Stimulated activated CD4-positive, alpha-beta T cell treated with anti-CD3 and anti-CD28 coated beads, Interleukin-15, amount 100 ng/mL, for 24 hours (primary cell): ENCODE results near the gene GRIP1.
"Not testable (repeated sequence)": the region's sequence is repeated elsewhere in the genome, so short reads cannot be mapped to it uniquely, and the experiment has no call there.

Experiments used
- DNase-seq: peaks from one replicate; pipeline ENCODE4 v3.0.0-alpha.2; 2020

Gene GRIP1

GRCh38 chr12:66516133-66516532 lies 162.7 kb downstream of the GRIP1 start:
- DNase-seq: no peak

DNA sequence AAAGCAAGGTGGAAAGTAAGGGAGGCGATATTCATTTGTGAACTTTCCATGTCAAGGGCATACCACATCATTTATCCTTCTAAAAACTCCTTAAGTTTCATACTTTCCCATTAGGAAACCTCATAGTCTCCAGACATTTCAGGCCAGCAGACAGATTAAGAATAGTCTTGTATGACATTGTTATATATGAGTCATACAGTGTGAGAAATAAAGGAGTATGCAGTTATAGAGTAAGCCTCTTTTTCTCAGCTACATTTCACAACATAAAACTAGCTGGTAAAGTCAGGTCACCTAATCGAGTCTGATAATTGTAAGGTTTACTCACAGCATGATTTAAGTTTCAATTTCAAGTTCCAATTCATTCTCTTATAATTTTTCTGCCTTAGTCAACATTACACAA lies 164.3 kb downstream of the GRIP1 start:
- DNase-seq: no peak

- DNase-seq: no peak
Observed at GRCh38 chr12:66508025-66508424, 170.9 kb downstream of the GRIP1 start.

- DNase-seq: no peak
Observed at GRCh38 chr12:66503746-66504145, 175.1 kb downstream of the GRIP1 start.

DNA sequence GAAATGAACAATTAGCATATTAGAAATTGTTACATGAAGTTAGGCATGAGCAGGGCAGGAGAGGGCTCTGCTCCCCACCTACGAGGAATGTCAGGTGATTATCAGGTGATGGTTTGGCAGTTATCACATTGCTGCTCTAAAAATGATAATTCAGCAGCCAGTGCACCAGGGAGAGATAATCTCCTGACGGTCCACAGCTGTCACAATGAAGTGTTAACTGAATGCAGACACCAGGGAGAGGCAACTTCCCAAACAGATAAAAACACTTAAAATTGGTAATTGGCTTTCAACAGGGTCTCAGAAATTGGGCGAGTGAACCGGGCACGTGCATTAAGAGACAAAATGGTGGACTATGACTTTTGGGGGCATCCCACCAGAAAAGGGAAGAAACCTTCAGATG lies 176.0 kb downstream of the GRIP1 start:
- no peak for DNase-seq

DNA sequence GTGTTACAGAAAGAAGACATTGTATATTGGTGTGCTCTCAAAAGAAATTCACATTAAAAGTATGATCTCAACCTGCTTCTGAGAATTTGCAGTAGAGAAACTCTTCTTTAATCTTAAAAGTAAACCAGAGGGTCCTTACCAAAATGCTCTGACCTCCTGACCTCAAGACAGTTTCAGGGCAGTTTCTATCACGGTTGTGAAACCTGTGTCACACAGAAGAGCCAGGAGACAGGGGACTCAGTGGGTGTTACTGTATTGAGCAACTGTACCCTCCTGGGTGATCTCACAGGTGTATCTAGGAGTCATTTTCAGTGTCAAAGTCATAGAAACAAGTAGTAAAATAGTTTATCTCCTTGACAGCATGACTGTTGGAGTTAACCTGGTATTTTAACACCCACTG lies 178.0 kb downstream of the GRIP1 start:
- DNase-seq: peak; percentile 1

- no peak for DNase-seq
Observed at GRCh38 chr12:66500091-66500490, 178.8 kb downstream of the GRIP1 start.

- DNase-seq: no peak
Observed at GRCh38 chr12:66499000-66499399, 179.9 kb downstream of the GRIP1 start.

DNA sequence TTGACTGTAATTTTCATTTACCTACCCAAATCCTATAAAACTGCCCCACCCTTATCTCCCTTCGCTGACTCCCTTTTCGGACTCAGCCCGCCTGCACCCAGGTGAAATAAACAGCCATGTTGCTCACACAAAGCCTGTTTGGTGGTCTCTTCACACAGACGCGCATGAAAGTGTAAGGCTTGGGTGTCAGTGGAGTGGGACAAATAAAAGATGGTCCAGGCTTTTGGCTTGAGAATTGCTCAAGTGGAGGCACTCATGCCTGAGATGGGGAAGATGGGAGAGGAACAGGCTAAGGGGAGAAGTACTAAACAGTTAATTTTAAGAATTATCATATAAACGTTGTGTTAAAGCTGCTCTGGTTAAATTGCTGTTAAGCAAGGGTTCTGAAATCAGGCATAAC lies 180.8 kb downstream of the GRIP1 start:
- not testable (repeated sequence) for DNase-seq

GRCh38 chr12:66497008-66497897 lies 181.6 kb downstream of the GRIP1 start:
- no peak for DNase-seq

- no peak for DNase-seq
Observed at GRCh38 chr12:66496595-66496994, 182.3 kb downstream of the GRIP1 start.

DNA sequence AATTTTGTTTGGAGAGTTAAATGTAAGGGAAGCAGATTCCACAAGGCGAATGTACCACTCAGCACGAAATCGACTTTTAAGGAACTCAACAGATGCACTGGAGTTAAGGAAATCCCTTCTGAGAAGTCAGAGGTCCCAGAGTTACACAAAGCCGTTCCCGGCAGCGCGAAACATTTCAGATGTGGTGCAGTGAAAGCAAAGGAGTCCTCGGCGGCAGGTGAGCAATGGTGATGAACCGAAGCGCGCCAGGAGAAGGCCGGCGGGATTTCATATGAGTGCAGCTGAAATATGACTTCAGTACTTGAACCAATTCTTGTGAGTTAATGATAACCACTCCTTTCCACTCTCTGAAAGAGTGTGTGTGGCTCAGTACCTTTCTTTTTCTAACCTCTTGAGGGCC lies 183.2 kb downstream of the GRIP1 start:
- no peak for DNase-seq

DNA sequence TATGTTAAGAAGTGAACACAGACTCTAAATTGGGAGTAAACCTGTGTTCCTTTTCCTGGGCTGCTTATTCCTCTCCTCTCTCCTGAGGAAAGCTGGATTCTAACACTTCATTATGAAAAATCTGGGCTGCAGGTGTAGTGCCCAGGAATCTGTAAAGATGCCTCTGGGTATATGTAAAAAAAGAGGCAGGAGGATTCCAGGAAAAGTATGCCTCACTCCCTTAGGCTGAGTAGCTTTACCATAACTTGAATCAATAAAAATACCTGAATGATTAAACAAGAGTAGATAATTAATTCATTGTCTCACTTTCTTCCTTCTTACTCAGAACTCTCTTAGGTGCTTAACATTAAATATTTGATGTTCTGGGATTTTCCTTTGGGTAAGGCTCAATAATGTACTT lies 185.1 kb downstream of the GRIP1 start:
- DNase-seq: no peak

DNA sequence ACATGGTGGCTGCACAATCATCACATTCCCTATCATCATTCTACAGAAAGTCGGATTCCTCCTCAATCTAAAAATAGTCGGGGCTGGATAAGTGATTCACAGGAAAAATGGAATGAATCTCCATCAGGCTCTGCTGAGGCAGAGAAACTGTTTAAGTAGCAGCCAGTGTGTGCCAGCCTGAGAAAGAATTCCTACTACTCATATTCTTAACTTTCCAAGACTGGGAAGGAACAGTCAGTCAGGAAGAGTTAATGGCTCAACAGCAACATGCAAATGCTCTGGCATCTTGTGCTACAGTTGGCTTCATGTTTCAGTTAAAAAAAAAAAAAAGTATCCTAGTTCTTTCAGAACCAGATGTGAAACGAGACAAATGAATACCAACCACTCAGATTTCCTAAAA lies 187.0 kb downstream of the GRIP1 start:
- DNase-seq: no peak

DNA sequence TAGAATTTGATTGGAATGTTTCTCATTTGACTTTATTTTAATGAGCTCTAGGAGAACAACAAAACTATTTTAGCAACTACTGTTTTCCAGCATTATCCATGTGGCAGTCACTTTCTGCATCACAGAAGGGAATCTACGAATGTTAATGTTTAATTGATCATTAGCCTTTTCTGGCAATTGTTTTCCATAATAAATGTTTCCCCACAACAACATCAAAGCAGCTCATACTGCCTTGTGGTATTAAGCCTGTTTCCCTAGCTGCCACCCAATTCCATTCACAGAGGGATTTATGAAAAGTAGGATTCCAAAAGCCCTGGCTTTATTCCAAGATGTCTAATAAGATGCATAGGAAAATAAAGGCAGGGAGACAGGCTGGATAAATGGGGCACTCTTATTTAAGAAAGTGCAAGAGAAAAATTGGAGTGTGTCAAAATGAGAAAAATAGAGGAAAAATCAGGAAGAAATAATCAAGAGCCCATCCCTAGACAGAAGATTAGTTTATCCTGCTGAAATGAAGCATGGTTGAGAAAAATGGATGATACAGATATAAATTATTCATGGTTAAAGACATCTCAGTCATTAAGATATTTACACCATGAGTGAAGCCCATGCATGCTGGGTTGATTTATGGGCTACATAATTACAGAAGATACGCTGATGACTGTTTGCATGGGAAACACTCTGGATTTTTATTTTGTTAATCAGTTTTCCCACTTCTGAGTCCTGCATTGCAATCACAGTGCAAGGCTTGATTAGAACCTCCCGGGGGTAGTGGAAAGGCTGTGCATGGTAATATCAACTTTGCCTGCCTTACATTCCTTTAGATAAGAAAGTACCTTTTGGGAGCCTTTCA lies 196.3 kb downstream of the GRIP1 start:
- no peak for DNase-seq

GRCh38 chr12:66467932-66468331 lies 210.9 kb downstream of the GRIP1 start:
- DNase-seq: no peak

DNA sequence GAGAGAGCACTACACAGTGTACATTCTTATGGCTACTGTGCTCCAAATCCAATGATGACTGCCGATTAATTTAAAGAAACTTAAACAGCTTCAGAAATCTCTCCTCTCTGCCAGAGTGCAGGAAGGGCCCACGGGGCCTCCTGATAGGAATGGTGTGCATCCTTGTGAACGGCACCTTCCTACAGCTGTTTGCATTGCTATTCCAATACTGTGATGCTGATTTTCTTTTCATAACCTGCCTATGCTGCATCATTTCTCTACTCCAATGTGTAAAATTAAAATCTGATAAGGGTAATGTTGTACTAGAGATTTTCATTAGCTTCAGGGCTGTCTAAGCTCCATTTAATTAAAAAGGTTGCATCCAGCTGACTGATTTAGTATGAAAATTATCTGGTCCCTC lies 217.5 kb downstream of the GRIP1 start:
- no peak for DNase-seq

DNA sequence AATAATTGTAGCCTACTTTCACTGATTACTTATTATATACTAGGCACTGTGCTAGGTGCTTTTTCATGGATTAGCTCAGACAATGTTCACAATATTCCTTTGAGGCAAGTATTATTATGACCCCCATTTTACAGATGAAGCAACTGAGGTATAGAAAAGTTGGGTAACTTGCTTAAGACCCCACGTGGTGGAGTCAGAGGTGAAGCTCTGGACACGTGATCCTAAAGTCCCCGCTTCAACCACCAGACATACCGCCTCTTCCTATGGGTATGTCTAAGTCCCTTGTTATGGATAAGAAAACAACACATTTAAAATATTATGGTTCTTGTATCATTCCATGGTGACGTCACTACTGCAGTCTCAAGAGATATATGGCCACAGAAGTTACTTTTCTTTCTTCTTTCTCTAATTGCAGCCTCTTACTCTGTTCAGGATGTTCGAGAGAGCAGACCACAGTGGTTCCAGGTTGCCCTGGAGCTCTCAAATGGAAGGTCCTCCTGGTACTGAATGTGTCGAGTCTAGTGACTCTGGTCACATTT lies 218.9 kb downstream of the GRIP1 start:
- no peak for DNase-seq

DNA sequence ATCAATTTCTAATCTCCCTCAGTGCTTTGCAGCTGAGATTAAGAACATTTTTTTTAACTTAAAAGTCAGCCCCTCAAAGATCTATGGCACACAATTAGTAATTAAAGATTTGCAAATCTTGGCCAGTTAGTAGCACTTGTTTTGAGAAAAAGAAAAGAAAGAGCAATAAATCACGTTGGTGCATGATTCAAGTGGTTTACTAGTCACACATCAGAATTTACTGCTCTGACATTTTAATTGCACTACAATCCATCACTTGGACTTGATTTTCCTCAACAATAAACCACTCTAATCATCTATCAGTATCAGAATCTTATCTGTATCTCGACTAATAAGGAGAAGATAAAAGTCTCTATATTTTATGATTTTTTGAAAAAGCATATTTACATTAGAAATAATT lies 222.3 kb downstream of the GRIP1 start:
- DNase-seq: no peak

DNA sequence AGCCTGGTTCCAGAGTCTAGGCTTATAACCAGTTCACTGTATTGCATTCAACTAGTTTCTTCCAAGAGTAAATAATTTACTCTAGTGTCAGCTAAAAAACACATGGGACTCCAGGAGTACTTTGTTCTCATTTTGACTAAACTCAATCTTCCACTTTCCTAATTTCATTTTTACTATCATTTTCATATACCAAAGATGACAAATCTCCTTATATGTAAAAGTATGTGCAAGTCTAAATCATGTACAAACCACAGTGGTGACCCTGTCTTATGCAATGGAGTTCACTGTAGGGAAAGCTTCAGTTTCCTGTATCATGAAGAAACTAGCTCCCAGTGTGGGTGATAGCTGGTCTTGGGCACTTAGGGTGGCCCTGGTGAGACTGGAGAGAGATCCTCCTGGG lies 225.0 kb downstream of the GRIP1 start:
- no peak for DNase-seq

GRCh38 chr12:66453120-66453519 lies 225.8 kb downstream of the GRIP1 start:
- no peak for DNase-seq

DNA sequence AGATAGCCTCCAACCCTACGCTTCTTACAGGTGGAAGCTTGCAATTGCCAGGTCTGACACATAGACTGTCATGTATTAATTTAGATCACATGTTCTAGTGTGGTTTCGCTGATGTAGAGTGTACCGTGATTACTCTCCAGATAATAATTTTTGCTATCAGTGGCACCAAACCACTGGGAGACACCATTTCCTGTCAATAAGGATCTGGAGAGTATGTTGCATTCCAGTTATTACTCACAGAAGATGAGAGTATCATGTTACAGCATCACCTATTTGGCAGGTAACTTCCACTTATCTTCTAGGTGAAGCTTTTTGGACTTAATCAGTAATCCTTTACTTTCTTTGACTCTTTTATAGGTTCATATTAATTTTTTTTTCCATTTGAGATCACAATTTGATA lies 229.3 kb downstream of the GRIP1 start:
- no peak for DNase-seq

GRCh38 chr12:66447643-66448042 lies 231.2 kb downstream of the GRIP1 start:
- DNase-seq: no peak

DNA sequence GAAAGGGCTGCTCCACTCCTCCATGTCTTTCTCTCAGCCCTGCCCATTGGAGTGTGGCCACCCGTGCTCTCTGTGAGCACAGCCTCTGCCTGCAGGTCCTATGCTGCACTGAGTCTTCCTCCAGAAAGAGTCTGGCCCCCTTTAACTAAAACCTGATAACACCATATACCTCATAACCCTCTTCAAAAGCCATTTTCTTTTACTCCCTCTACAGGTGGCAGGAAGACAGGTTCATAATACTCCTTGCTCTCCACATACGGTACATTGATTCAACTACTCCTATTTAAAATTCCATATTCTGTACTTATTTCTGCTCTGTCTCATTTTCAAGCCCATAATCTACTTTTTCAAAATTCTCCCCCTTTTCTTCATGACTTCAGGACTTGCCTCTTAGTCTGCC lies 232.6 kb downstream of the GRIP1 start:
- no peak for DNase-seq
